PC-9 (cell line): ENCODE measurements around the gene SSBP4.

Experiments
- CTCF ChIP-seq: fragments of 200-600 bp; sonication (generic); conservative IDR thresholded peaks from 2 replicates; pipeline ENCODE4 v1.6.1; 2017; ENCODE audit warnings: mixed run types, antibody characterized with exemption, mild to moderate bottlenecking, moderate library complexity
- EZH2 ChIP-seq: fragments of 200-600 bp; sonication (generic); IDR thresholded peaks from 2 replicates; pipeline ENCODE4 v1.8.0; 2017; ENCODE audit warnings: antibody characterized with exemption, low read depth

- TF ChIP-seq CTCF (no peak), EZH2 (no peak)
These were observed 45.4 kb downstream of the SSBP4 start for GRCh38 chr19:18464646-18465045.
